H1 (cell line): ENCODE data around the gene PROZ.

Source experiments
- CREB1 ChIP-seq: IDR thresholded peaks from 2 replicates; pipeline ENCODE4 v1.6.1; 2012; ENCODE audit warnings: inconsistent platforms
- CTCF ChIP-seq, 3 experiments: IDR thresholded peaks; 1 replicate in 2 of 3; 2 replicates in 1 of 3; pipeline versions ENCODE4 v1.5.1 to v1.6.1; 2011; ENCODE audit warnings: low read length in 3 of 3, mild to moderate bottlenecking in 3 of 3, inconsistent platforms in 2 of 3, low read depth in 1 of 3, moderate library complexity in 1 of 3; ENCODE audit not compliant: insufficient read depth in 1 of 3; ENCODE audit errors: control extremely low read depth in 1 of 3
- SIX5 ChIP-seq: IDR thresholded peaks from 2 replicates; pipeline ENCODE4 v1.6.1; 2011; ENCODE audit warnings: mild to moderate bottlenecking, low read depth, low read length
- YY1 ChIP-seq: IDR thresholded peaks from 2 replicates; pipeline ENCODE4 v1.6.1; 2011; ENCODE audit warnings: low read depth, mild to moderate bottlenecking, low read length

- TF ChIP-seq YY1 (no peak), SIX5 (no peak), CTCF (IDR thresholded peaks at IDR 0.05; ENCODE audit: control extremely low read depth in 1 of 3, insufficient read depth in 1 of 3, low read depth in 1 of 3, low read length in 3 of 3) (no peak), CREB1 (no peak)
These were observed 9.8 kb downstream of the PROZ start for GRCh38 chr13:113168211-113168610.
